Heart left ventricle (tissue), 16 donors: Measurements from ENCODE around the gene CGRRF1. TPM values are rescaled to one million over a fixed set of nuclear protein-coding genes. Genes with fewer than 3 reads are reported as not detected.

Experiments used
- ATAC-seq, 4 donors: fragments of 200-7000 bp; cut with Tn5 transposase; one replicate each; pipeline ENCODE4 v1.9.1; 2020 to 2022; ENCODE audit warnings: moderate library complexity in 4 of 4, mild to moderate bottlenecking in 3 of 4, moderate number of reproducible peaks in 1 of 4
- DNase-seq, 5 donors: peaks; one replicate each; pipeline ENCODE4 v3.0.0-alpha.2; 2020
- H3K27ac ChIP-seq, 12 donors: fragments of 200-600 bp; sonication (generic) in 4 of 12; one replicate each; pipeline versions ENCODE4 v1.5.0 to v1.8.0; 2016 to 2022; ENCODE audit warnings: mild to moderate bottlenecking in 2 of 12
- H3K27me3 ChIP-seq, 9 donors: fragments of 200-600 bp; sonication (generic) in 2 of 9; one replicate each; pipeline versions ENCODE4 v1.5.1 to v1.8.0; 2016 to 2022; ENCODE audit warnings: mild to moderate bottlenecking in 3 of 9
- H3K36me3 ChIP-seq, 9 donors: fragments of 200-600 bp; sonication (generic) in 2 of 9; one replicate each; pipeline versions ENCODE4 v1.5.0 to v1.8.0; 2018 to 2022; ENCODE audit warnings: mild to moderate bottlenecking in 2 of 9
- H3K4me1 ChIP-seq, 12 donors: fragments of 200-600 bp; sonication (generic) in 4 of 12; one replicate each; pipeline versions ENCODE4 v1.5.0 to v1.8.0; 2016 to 2022; ENCODE audit warnings: mild to moderate bottlenecking in 3 of 12
- H3K4me3 ChIP-seq, 12 donors: fragments of 200-600 bp; sonication (generic) in 4 of 12; one replicate each; pipeline versions ENCODE4 v1.5.0 to v1.8.0; 2017 to 2022; ENCODE audit warnings: mild to moderate bottlenecking in 9 of 12, moderate library complexity in 4 of 12
- H3K9me3 ChIP-seq, 12 donors: fragments of 200-600 bp; sonication (generic) in 4 of 12; one replicate each; pipeline versions ENCODE4 v1.5.0 to v1.8.0; 2016 to 2022; ENCODE audit warnings: mild to moderate bottlenecking in 1 of 12
- CTCF ChIP-seq, 12 donors: fragments of 200-600 bp; sonication (generic) in 4 of 12; IDR thresholded peaks; one replicate each; pipeline versions ENCODE4 v1.5.0 to v1.8.0; 2018 to 2022; ENCODE audit warnings: antibody characterized with exemption in 12 of 12, mild to moderate bottlenecking in 5 of 12
- POLR2A ChIP-seq, 2 donors: fragments of 450-650 bp; IDR thresholded peaks; one replicate each; pipeline ENCODE4 v1.6.1; 2017; ENCODE audit warnings: antibody characterized with exemption in 2 of 2, mild to moderate bottlenecking in 2 of 2, moderate library complexity in 2 of 2
- WGBS, 4 donors: extraction: QIAGEN DNeasy Blood & Tissue Kit in 2 of 4; methylation state at CpG; one replicate each; pipeline versions ENCODE4 v1.1.5 to v1.1.7; 2013 to 2018; 5-methylcytosine and 5-hydroxymethylcytosine counted together
- intact Hi-C, 10 donors: fragments of 100-400 bp; cut with DNase I; formaldehyde crosslinking; loops; one replicate each; pipeline versions ENCODE4 v1.11.1 to v1.14.2; 2022
- polyA plus RNA-seq, 2 donors: library from polyadenylated mRNA; stranded (reverse); fragments of 200-250 nt; gene quantifications; one replicate each; pipeline ENCODE4 v1.2.3, GENCODE V29; 2013
- total RNA-seq, 9 donors: library from RNA; depleted of rRNA in 2 of 9; stranded (reverse); fragments of >200 nt in 2 of 9; fragmentation: NEBNext Ultra II Directional in 3 of 9; extraction: Animal tissue kit (Norgen Biotek cat#: 25700) in 3 of 9; gene quantifications; one replicate each; pipeline versions ENCODE4 v1.1.0 to v1.2.4, GENCODE V29; 2016 to 2023
- donor health status: ischemic (EF 13 %, LVEDD 7.1; RV severe dilation, severe dysfunction).
- donor health status: healthy with polysubstance abuse.
- donor health status: DM: no; HTN: yes; CAD: no.
- donor health status: DM: no; HTN: no; CAD: no.
- donor health status: ischemic (EF 25% LVEDD 6.9; RV normal size, moderate dysfunction).
- donor health status: ischemic (EF 25% LVEDD 5.7; RV mildly dilated, moderate dysfunction).
- donor health status: healthy.
- donor health status: DM: yes; HTN: yes; CAD: no.
- donor health status: ischemic (EF 35%, LVEDD 5.7; RV mildly dilated, moderate dysfunction).
- donor health status: nonischemic (EF 11% LVEDD 7.7; RV severe dilation, severe dysfunction).
- donor health status: DM: yes; HTN: yes; CAD: no.
- donor health status: PGD.
- donor health status: ischemic (EF 29% LVEDD 5.4; RV normal size, mild dysfunction).
- donor health status: nonischemic (EF 23%, LVEDD 6.1; RV moderate dilation, normal function).

Gene CGRRF1
- total and polyA plus RNA-seq, 11 donors: 10.6 to 28.2 (median 16.6) TPM

DNA sequence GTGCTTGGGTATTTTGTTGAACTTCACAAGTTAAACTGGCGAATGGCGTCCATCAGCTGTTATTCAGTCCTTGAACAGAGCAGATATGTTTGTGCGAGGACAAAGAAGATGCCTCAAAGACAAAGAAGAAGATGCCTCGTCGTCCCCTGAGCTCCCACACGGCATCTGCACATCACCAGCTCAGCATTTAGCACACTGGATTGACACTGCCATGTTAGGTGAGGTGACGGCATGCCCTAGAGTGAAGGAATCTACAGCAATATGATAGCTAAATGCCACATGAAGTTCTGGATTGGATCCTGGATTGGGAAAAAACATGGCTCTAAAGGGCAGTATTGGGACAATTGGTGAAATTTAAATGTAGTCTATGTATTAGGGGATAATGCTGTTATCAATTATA lies 72.6 kb downstream of the CGRRF1 start:
- DNase-seq: no peak
- intact Hi-C loops: no loop called here
- no peak for TF ChIP-seq POLR2A (IDR thresholded peaks at IDR 0.05)
- TF ChIP-seq CTCF (IDR thresholded peaks at IDR 0.05): no peak
- H3K27me3 ChIP-seq: no peaks in the 10 kb centered on the region
- peak in 2 of 4 donors; percentile 38 to 55 for ATAC-seq
- H3K27ac ChIP-seq: peak overlapping the region in 2 of 12 donors; percentile 11
- peaks cover 0 to 17% (median 0%) of the 10 kb centered on the region in 9 donors for H3K36me3 ChIP-seq
- H3K9me3 ChIP-seq: peaks cover 0 to 12% (median 0%) of the 10 kb centered on the region in 12 donors
- 55 to 71% (median 67%) methylated on average over 7 of the region's 7 CpGs for WGBS, 4 donors
- no peak overlapping the region for H3K4me3 ChIP-seq
- peaks cover 2 to 71% (median 24%) of the 10 kb centered on the region in 12 donors for H3K4me1 ChIP-seq

DNA sequence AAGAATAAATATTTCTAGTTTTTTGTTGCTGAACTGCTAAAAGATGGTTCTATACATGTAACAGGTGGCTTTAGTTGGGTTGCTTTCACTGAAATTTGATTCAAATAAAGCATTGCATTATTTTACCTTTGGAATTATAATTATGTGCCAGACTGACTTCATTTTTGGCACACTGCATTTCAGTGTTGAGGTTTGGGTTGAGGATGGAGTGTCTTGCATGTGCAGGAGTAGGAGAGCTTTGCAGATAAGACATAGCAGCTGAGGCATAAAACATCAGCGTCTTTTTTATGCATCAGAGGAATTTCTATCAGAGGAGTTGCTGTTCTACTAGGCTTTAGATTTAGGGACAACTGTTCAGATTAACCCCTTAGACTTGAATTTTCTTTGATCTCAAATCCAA lies 74.4 kb downstream of the CGRRF1 start:
- TF ChIP-seq CTCF (IDR thresholded peaks at IDR 0.05) (no peak), POLR2A (IDR thresholded peaks at IDR 0.05) (no peak)
- peaks cover 0 to 12% (median 0%) of the 10 kb centered on the region in 12 donors for H3K9me3 ChIP-seq
- no peak overlapping the region for H3K27ac ChIP-seq
- no peaks in the 10 kb centered on the region for H3K27me3 ChIP-seq
- H3K4me1 ChIP-seq: peaks cover 0 to 61% (median 17%) of the 10 kb centered on the region in 12 donors
- no peak overlapping the region for H3K4me3 ChIP-seq
- intact Hi-C loops: no loop called here
- peaks cover 0 to 17% (median 0%) of the 10 kb centered on the region in 9 donors for H3K36me3 ChIP-seq
- ATAC-seq: no peak
- DNase-seq: no peak
- 29 to 44% (median 37%) methylated on average over 1 of the region's 1 CpG for WGBS, 4 donors

DNA sequence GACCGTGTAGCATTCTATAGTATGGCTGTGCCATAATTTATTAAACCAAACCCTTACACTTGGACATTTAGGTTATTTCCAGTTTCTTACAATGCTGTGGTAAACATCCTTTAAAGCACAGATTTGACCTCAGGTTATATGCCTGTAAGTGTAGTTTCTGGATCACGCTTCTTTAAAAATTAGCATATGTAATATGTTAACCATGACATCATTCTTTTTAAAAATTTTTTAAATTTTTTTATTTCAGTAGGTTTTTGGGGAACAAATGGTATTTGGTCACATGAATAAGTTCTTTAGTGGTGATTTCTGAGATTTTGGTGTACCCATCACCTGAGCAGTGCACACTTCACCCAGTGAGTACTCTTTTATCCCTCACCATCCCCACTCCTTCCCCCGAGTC lies 75.5 kb downstream of the CGRRF1 start:
- H3K4me3 ChIP-seq: no peak overlapping the region
- H3K36me3 ChIP-seq: peaks cover 0 to 17% (median 0%) of the 10 kb centered on the region in 9 donors
- peaks cover 0 to 60% (median 11%) of the 10 kb centered on the region in 12 donors for H3K4me1 ChIP-seq
- DNase-seq: no peak
- intact Hi-C loops: loop anchor here in 1 of 10 donors (5.0 kb wide), 1 partner anchor 37 kb away; no protein-coding TSS in a partner anchor
- H3K27me3 ChIP-seq: no peaks in the 10 kb centered on the region
- TF ChIP-seq CTCF (IDR thresholded peaks at IDR 0.05): no peak
- no peak for TF ChIP-seq POLR2A (IDR thresholded peaks at IDR 0.05)
- H3K9me3 ChIP-seq: peaks cover 0 to 12% (median 0%) of the 10 kb centered on the region in 12 donors
- H3K27ac ChIP-seq: no peak overlapping the region
- ATAC-seq: no peak
- 92 to 94% (median 93%) methylated on average over 3 of the region's 3 CpGs for WGBS, 4 donors

Other genes starting within 250 kb of the CGRRF1 start
- gene CDKN3, start 112.9 kb upstream of the CGRRF1 start, total RNA-seq: 10 to 100 TPM in 1 of 9 donors, 1 to 10 TPM in 8; 1.9 to 25.5 (median 4.3) TPM
- 1 to 10 TPM; 4.4 to 5.1 TPM for gene CDKN3, start 112.9 kb upstream of the CGRRF1 start, polyA plus RNA-seq
- gene CNIH1, start 68.5 kb upstream of the CGRRF1 start, total RNA-seq: 100 to 1,000 TPM in 3 of 9 donors, 10 to 100 TPM in 6; 71.5 to 143 (median 94.5) TPM
- 100 to 1,000 TPM in 1 of 2 donors, 10 to 100 TPM in 1; 40.3 to 190 TPM for gene CNIH1, start 68.5 kb upstream of the CGRRF1 start, polyA plus RNA-seq
- 10 to 100 TPM; 18.8 to 35.8 (median 26.9) TPM for gene GMFB, start 20.9 kb upstream of the CGRRF1 start, total RNA-seq
- 10 to 100 TPM in 1 of 2 donors, 1 to 10 TPM in 1; 5.0 to 20.4 TPM for gene GMFB, start 20.9 kb upstream of the CGRRF1 start, polyA plus RNA-seq
- gene SAMD4A, start 57.2 kb downstream of the CGRRF1 start, total RNA-seq: 100 to 1,000 TPM in 8 of 9 donors, 10 to 100 TPM in 1; 95.7 to 247 (median 159) TPM
- 10 to 100 TPM; 45.0 to 63.6 TPM for gene SAMD4A, start 57.2 kb downstream of the CGRRF1 start, polyA plus RNA-seq